Measurements from ENCODE around the gene PTPRN2. TPM values are rescaled to one million over a fixed set of nuclear protein-coding genes. Genes with fewer than 3 reads are reported as not detected.
A peak's percentile ranks its signal among the peaks of the same experiment; 100 is the strongest.

PTPRN2 gene
- total RNA-seq, 1 experiment from 2014 or later, result 2.1 TPM

- no TSS peak for BruUV-seq (replicated peaks)
- no peak overlapping the region for H3K27ac ChIP-seq (ENCODE audit: low read depth, low read length)
- H3K9me3 ChIP-seq (ENCODE audit: control insufficient read depth in 1 of 2, insufficient read depth in 1 of 2, low read depth in 1 of 2, low read length in 2 of 2), result no peaks in the 10 kb centered on the region
- DNase-seq (ENCODE audit: low read depth, low spot score), result no peak
- TF ChIP-seq ZBTB33 (IDR thresholded peaks at IDR 0.05; ENCODE audit: extremely low read depth, insufficient replicate concordance, low read length) (no peak), RAD21 (IDR thresholded peaks at IDR 0.05; ENCODE audit: low read depth) (peak; percentile 30; the same call in 1 of the 2 replicates)
- no peaks in the 10 kb centered on the region for H3K4me1 ChIP-seq (ENCODE audit: control insufficient read depth in 1 of 2, insufficient read depth in 2 of 2, low read length in 2 of 2)
- H2AFZ ChIP-seq (ENCODE audit: low read depth, low read length, poor library complexity, severe bottlenecking), result no peak overlapping the region
- CTCF ChIA-PET, result no interaction called here
- intact Hi-C loops (cut with micrococcal nuclease), result no loop called here
- H3K79me2 ChIP-seq (ENCODE audit: insufficient read depth, low read length), result no peaks in the 10 kb centered on the region
- ATAC-seq, result no peak
- RAD21 ChIA-PET (ENCODE audit: low non-redundant PET in 1 of 2, low total read pairs in 2 of 2, uncharacterized antibody in 2 of 2, unreplicated experiment in 2 of 2), result no interaction called here
- H3K4me2 ChIP-seq (ENCODE audit: low read length), result no peak overlapping the region
- H4K20me1 ChIP-seq (ENCODE audit: insufficient read depth), result no peaks in the 10 kb centered on the region
- POLR2A ChIA-PET, result no interaction called here
- no peak overlapping the region for H3K4me3 ChIP-seq (replicated peaks in 1 of 2; ENCODE audit: low read depth in 1 of 2, low read length in 2 of 2)
- no peaks in the 10 kb centered on the region; the same call in 1 of the 2 replicates for H3K27me3 ChIP-seq (ENCODE audit: insufficient read depth, low read length)
- H3K36me3 ChIP-seq (ENCODE audit: control insufficient read depth in 1 of 2, insufficient read depth in 2 of 2, low read length in 2 of 2), result no peaks in the 10 kb centered on the region
- no peaks in the 10 kb centered on the region for H3K9me2 ChIP-seq (ENCODE audit: insufficient read depth)
- H3K9ac ChIP-seq (ENCODE audit: low read length), result no peak overlapping the region
Measured at GRCh38 chr7:158010961-158011693, 576.5 kb downstream of the PTPRN2 start.

GRCh38 chr7:158009886-158010285, 577.7 kb downstream of the PTPRN2 start:
- CTCF ChIA-PET, result no interaction called here
- no TSS peak for BruUV-seq (replicated peaks)
- Histone ChIP-seq H3K27ac (ENCODE audit: low read depth, low read length) (no peak overlapping the region), H3K9me3 (ENCODE audit: control insufficient read depth in 1 of 2, insufficient read depth in 1 of 2, low read depth in 1 of 2, low read length in 2 of 2) (no peaks in the 10 kb centered on the region), H3K4me3 (replicated peaks in 1 of 2; ENCODE audit: low read depth in 1 of 2, low read length in 2 of 2) (no peak overlapping the region), H3K36me3 (ENCODE audit: control insufficient read depth in 1 of 2, insufficient read depth in 2 of 2, low read length in 2 of 2) (no peaks in the 10 kb centered on the region), H2AFZ (ENCODE audit: low read depth, low read length, poor library complexity, severe bottlenecking) (no peak overlapping the region), H4K20me1 (ENCODE audit: insufficient read depth) (no peaks in the 10 kb centered on the region), H3K9me2 (ENCODE audit: insufficient read depth) (no peaks in the 10 kb centered on the region), H3K4me2 (ENCODE audit: low read length) (no peak overlapping the region), H3K79me2 (ENCODE audit: insufficient read depth, low read length) (no peaks in the 10 kb centered on the region), H3K4me1 (ENCODE audit: control insufficient read depth in 1 of 2, insufficient read depth in 2 of 2, low read length in 2 of 2) (no peaks in the 10 kb centered on the region), H3K9ac (ENCODE audit: low read length) (no peak overlapping the region), H3K27me3 (ENCODE audit: insufficient read depth, low read length) (no peaks in the 10 kb centered on the region; the same call in 1 of the 2 replicates)
- no peak for TF ChIP-seq POLR2AphosphoS5 (IDR thresholded peaks at IDR 0.05; ENCODE audit: low read depth, low read length)
- no peak for TF ChIP-seq ELF1 (IDR thresholded peaks at IDR 0.05; ENCODE audit: borderline replicate concordance, low read depth)
- no peak for TF ChIP-seq EZH2phosphoT487 (IDR thresholded peaks at IDR 0.05; ENCODE audit: borderline replicate concordance)
- TF ChIP-seq ZNF274 (IDR thresholded peaks at IDR 0.05; ENCODE audit: low read depth, low read length), result no peak
- TF ChIP-seq ATF3 (IDR thresholded peaks at IDR 0.05), result no peak
- TF ChIP-seq SIN3A (IDR thresholded peaks at IDR 0.05; ENCODE audit: low read depth), result no peak
- TF ChIP-seq POLR2A (IDR thresholded peaks at IDR 0.05; ENCODE audit: borderline replicate concordance, extremely low read depth, insufficient read depth, insufficient read length), result no peak
- TF ChIP-seq TCF7L2 (IDR thresholded peaks at IDR 0.05; ENCODE audit: borderline replicate concordance, extremely low read depth, insufficient read depth, insufficient read length), result no peak
- TF ChIP-seq CEBPB (IDR thresholded peaks at IDR 0.05; ENCODE audit: low read depth), result no peak
- TF ChIP-seq REST (IDR thresholded peaks at IDR 0.05; ENCODE audit: low read depth), result no peak
- no peak for TF ChIP-seq SRF (IDR thresholded peaks at IDR 0.05; ENCODE audit: low read depth)
- TF ChIP-seq FOSL1 (IDR thresholded peaks at IDR 0.05; ENCODE audit: low read depth), result no peak
- no peak for TF ChIP-seq RAD21 (IDR thresholded peaks at IDR 0.05; ENCODE audit: low read depth)
- intact Hi-C loops (cut with micrococcal nuclease), result no loop called here
- no peak for ATAC-seq
- DNase-seq (ENCODE audit: low read depth, low spot score), result no peak
- POLR2A ChIA-PET, result no interaction called here
- RAD21 ChIA-PET (ENCODE audit: low non-redundant PET in 1 of 2, low total read pairs in 2 of 2, uncharacterized antibody in 2 of 2, unreplicated experiment in 2 of 2), result no interaction called here
